HL-60 (cell line): Measurements from ENCODE around the gene HS6ST3.

ENCODE experiments used
- POLR2AphosphoS5 ChIP-seq: IDR thresholded peaks from 2 replicates; pipeline ENCODE4 v1.6.1; 2012; ENCODE audit warnings: low read depth
- TF ChIP-seq, protein P1 (sequence below): IDR thresholded peaks from one replicate; pipeline ENCODE4 v1.5.1; 2011; ENCODE audit warnings: low read length, control low read depth, inconsistent platforms; ENCODE audit not compliant: insufficient read depth

DNA sequence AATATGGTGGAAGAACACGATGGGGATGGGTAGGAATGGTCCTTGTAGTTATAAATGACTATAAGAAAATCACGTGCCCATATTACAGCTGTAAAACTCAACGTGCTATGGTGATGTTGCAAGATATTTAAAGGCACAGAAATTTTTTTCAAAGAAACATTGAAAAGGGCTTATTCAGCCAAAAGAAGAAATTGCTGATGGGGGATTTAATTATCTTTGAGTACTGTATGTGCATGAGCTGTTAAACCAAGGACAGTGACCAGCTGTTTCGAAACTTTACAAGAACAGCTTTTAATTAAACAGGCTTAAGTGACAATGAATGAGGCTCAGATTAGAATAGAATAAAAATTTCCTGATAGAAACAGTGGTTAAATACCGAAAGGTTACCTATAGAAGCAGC lies 339.0 kb downstream of the HS6ST3 start:
- TF ChIP-seq POLR2AphosphoS5: no peak
- TF ChIP-seq, protein P1, sequence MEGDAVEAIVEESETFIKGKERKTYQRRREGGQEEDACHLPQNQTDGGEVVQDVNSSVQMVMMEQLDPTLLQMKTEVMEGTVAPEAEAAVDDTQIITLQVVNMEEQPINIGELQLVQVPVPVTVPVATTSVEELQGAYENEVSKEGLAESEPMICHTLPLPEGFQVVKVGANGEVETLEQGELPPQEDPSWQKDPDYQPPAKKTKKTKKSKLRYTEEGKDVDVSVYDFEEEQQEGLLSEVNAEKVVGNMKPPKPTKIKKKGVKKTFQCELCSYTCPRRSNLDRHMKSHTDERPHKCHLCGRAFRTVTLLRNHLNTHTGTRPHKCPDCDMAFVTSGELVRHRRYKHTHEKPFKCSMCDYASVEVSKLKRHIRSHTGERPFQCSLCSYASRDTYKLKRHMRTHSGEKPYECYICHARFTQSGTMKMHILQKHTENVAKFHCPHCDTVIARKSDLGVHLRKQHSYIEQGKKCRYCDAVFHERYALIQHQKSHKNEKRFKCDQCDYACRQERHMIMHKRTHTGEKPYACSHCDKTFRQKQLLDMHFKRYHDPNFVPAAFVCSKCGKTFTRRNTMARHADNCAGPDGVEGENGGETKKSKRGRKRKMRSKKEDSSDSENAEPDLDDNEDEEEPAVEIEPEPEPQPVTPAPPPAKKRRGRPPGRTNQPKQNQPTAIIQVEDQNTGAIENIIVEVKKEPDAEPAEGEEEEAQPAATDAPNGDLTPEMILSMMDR: no peak
